Medulla oblongata (tissue), 1 donor: ENCODE measurements around the gene MOB4.
"Not testable (repeated sequence)": the region's sequence is repeated elsewhere in the genome, so short reads cannot be mapped to it uniquely, and the experiment has no call there.

Source experiments
- DNase-seq: peaks from one replicate; pipeline ENCODE4 v3.0.0-alpha.2; 2015; ENCODE audit errors: extremely low spot score

The MOB4 gene

DNA sequence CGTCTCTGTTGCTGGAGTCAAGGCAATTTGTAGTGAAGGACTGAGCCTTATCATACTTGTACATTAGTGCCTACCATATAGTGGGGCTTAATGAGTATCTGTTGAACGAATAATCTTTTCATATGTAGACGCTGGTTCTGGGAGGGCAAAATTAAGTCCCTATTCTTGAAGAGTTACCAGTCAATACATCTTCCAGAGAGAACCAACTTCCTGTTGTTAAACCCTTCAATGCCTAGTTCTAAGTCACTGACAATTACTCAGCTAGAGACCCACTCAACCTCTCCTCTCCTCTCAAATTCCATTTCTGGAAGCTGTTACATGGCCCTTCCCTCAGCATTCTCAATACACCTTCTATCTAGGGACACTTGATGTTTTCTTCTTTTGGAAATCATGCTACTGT is 1.1 kb upstream of the MOB4 start:
- peak; percentile 37 for DNase-seq

DNA sequence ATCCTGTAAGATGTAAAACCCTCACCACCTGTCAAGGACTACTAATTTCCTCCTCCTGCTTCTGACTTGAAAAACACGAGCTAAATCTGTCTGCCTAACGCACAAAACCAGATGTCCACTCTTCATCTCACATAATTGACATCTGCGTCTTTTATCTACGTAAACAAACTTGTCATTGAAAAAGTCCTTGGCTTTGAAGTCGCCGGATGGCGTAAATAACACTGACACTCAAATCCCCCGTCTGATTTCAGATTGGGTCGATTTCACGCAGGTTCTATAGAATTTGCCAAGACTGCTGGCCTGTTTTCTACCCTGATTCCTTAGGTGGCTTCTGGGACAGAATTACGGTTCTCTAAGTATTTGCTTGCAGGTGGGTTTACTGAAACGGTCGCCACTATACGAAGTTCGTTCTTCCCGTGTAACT is 539 bp upstream of the MOB4 start:
- no peak for DNase-seq

DNA sequence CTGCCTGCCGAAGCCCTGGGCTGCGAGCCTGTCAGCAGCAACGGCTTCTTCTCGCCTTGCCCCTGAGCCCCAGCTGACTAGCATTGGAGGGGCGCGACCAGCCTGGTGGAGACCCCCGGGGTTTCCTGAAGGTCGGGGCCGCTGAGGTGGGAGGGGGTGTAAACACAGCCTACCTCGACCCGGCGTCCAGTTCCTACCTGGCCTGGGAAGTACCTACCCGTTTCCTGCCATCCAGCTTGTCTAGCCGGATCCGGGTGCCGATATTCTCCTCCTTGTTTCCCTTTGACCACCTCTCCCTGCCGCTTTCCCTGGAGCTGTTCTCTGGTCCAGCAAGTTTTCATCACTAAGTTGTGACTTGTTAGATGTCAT is 511 bp downstream of the MOB4 start:
- peak; percentile 42 for DNase-seq

DNA sequence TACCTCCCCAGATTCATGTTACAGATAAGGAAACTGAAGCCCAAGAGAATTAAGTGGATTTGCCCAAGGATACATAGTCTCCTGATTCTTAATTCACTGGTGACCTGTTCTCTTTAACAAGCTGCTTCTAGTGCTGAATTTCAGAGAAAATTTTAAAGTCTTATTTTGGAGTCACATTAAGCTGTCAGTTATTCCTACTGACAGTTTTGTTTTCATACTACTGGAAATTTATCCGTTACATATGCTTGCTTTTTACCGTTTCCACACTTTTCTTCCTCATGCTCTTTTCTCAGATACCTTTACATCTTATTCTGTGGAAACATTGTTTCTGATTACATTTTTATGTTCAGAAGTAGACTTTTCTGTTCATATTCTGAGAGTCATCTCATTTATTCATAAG is 1.3 kb downstream of the MOB4 start:
- DNase-seq = no peak

DNA sequence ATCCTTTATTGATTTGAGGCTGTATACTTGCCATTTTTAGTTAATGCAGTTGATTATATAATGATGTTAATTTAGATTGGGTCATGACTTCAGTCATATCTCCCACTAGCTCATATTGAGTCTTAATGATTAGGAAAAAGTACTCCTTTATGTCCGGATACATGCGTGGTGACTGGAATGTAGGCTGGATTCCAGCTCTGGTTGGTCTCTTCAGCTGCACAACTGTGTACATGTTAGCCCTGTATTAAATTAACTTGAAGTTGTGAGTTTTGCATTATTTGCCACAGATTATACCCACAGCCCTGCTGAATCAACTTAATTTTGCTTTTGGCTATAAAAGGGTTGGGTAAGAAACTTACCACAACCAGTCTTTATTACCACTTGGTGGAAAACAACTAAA is 22.5 kb downstream of the MOB4 start:
- no peak for DNase-seq

DNA sequence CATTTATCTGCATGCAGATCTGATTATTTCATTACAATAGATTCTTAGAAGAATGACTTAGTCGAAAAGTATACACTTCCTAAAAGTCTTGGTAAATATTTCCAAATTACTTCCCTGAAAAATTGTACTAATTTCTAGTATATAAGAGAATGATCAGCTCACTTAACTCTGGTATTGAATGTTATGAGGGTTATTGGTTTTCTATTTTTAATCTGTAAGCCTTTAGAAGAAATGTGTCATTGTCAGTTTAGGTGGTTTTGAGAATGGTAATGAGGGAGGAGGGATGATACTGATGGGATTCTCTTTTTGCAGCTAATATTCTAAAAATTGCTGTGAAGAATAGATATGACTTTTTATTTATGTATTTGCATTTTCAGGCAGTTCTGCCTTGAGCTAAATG is 23.9 kb downstream of the MOB4 start:
- no peak for DNase-seq

DNA sequence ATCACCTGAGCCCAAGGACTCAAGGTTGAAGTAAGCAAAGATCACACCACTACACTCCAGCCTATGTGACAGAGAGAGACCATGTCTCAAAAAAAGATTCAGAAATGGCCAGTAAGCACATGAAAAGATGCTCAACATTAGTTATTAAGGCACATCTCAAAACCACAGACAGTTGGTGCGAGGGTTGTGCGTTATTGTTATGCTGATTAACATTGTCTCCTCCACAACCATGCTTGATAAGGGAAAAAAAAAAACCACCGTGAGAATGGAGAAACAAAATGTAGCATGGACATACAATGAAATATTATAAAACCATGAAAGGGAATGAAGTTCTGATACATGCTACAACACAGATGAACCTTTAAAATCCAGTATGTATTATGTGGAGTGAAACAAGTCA is 27.3 kb downstream of the MOB4 start:
- no peak for DNase-seq

DNA sequence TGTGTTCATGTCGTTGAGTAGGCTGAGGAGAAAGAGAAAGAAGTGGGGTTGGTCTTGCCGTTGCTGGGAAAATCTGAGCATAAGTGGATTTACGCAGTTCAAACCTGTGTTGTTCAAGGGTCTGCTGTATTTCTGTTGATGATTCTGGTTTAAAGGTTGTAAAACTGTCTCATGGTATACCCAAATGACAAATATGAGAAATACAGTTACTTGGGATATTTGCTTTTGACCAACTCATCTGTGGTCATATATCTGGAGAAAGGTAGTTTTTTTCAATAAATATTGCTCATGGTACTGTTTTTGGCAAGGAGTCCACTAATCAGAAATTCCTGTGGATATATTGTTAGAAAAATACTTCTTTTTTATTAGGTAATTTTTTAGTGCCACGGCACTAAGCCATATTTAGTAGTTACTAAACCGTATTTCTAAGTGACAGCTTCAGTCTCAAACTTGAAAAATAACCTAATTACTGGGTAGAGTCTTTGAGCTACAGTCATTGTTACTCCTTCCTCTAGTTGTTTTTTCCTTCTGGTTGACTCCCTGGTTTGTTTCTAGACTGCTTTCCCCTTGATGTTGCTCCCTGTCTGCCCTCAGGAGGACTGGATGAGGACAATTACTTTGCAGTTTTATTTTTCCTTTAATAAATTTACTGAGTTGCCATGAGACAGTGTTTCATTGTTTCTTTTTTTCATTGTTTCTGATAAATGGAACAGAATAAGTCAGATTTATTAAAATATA is 31.5 kb downstream of the MOB4 start:
- no peak for DNase-seq

DNA sequence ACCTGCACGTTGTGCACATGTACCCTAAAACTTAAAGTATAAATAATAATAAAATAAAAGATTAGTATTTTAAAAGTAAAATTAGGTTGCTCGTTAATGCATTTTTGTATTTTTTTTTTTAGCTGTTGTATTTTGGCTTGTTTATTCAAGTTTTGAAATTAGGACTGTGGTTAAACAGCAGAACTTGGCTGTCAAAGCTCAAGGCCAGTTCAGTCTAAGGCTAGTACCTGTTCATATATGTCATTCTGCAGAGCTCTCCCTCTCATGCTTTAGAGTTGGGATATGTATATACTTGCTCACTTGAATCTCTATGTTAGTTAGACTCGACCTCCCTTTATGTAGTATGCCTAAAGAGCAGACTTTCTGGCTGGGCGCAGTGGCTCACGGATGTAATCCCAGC is 32.7 kb downstream of the MOB4 start:
- DNase-seq = no peak

DNA sequence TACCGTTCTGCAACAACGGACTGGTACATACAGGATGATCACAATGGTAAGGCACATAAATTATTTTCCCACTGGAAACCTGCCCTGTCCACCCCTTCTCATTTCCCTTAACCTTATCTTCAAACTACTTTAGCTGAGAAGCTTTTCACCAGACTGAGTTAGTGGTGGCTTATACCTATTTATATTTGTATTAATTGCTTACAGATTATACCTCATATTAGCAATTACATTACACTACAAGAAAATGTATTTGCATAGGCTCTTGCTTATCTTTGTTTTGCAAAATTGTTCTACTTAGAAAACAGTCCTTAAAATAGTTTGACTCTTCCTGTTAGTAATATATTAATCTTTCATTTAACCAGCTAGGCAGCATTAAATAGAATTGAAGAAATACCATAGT is 35.4 kb downstream of the MOB4 start:
- not testable (repeated sequence) for DNase-seq

DNA sequence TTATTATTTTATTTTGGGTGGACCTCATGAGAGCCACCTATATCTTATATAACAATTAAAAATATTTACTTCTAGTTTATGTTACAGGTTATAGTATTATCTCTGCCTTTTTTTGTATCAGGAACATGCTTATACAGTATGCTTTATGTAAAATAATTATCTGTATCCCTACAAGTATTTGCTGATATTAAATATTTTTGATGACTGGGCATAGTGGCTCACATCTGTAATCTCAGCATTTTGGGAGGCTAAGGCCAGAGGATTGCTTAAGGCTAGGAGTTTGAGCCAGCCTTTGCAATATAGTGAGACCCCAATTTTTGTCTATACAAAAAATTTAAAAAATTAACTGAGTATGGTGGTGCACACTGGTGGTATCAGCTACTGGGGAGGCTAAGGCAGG is 39.6 kb downstream of the MOB4 start:
- no peak for DNase-seq

DNA sequence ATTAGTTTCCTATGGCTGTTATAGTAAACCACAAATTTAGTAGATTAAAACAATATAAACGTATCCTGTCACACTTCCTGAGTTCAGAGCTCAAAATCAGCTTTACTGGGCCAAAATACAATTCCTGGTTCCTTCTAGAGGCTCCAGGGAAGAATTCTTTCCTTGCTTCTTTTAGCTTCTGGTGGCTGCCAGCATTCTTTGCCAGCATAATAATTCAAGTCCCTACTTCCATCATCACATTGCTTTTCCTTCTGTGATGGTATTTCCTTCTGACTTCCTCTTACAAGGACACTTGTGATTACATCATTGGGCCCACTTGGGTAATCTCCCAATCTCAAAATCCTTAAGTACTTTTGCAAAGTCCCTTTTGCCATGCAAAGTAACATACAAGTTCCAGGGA is 40.6 kb downstream of the MOB4 start:
- DNase-seq = peak; percentile 49

DNA sequence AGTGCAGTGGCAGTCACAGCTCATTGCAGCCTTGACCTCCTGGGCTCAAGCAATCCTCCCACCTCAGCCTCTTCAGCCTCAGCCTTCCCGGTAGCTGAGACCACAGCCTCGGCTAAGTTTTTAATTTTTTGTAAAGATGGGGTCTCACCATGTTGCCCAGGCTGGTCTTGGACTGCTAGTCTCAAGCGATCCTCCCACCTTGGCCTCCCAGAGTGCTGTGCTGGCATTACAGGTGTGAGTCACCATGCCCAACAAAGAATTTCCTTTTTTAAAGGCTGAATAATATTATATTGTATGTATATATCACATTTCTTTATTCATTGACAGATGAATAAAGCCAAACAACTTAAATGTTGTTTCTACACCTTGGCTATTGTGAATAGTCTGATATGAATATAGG is 42.5 kb downstream of the MOB4 start:
- no peak for DNase-seq

DNA sequence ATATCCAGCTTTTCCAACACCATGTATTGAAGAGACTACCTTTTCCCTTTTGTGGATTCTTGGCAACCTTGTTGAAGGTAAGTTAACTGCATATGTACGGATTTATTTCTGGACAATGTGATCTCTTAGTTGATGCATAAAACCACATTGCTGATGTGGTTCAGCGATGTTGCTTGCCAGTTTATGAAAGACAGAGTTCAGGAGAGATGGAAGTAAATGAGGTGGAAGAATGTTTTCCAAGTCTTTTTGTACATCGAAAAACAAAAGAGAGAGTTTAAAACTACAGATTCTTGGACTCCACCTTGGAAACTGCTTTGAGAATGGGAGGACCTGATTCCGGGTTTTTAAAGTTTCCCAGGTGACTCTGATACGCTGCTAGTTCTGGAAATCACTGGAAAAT is 43.8 kb downstream of the MOB4 start:
- DNase-seq = peak; percentile 50

DNA sequence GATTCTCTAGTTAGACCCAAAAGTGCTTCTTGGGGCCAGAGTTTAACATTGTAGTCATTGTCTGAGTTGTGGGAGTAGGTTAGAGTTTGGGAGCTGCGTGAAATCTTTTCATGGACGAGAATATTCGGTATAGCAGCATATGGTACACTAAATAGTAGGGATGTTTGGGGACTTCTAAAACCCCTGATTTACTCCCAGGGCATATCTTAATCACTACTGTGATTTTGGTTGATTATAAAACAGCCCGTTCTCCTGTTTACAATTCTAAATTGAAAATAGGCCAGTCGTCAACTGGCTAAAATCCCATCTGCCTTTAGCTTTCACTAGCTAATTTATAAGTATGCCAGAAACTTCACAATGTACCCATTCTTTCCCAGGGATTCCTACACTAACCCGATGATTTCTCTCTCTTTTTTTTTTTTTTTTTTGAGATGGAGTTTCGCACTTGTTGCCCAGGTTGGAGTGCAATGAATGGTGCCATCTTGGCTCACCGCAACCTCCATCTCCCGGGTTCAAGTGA is 44.3 kb downstream of the MOB4 start:
- DNase-seq = peak; percentile 69

DNA sequence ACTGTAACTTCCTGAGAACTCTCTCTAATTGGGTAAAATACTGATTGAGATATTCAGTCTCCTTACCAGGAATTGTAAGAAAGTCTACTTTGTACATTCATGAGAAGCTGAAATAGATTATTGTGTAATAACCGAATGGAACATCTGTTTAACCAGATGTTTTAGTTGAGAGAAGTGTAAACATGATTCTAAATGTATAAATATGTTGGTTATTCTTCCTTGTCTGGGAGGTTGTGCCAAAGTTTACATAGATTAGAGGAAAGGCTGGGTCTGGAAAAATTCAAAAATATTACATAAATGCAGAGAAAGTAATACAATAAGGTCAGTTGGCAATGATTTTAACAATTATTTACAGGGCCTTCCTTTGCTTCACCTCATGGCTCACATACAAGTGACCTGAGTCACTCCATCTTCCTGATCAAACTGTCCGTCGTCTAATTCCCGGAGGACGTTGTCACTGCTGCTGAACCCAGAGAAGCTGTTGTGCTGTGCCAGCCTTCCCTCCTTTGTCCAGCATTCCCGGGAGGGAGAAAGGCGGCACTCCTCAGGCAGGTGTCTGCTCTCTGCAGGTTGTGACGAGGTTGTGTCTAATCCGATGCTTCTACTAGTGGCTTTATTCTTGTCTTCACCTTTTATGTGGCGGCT is 55.9 kb downstream of the MOB4 start:
- no peak for DNase-seq

DNA sequence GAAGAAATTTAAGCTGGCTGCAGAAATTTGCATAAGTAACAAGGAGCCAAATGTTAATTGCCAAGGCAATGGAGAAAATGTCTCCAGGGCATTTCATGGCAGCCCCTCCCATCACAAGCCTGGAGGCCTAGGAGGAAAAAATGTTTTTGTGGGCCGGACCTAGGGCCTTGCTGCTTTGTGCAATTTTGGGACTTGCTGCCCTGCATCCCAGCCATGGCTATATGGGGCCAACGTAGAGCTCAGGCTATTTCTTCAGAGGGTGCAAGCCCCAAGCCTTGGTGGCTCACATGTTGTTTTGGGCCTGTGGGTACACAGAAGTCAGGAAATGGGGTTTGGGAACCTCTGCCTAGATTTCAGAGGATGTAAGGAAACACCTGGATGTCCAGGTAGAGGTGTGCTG is 57.7 kb downstream of the MOB4 start:
- DNase-seq = no peak

DNA sequence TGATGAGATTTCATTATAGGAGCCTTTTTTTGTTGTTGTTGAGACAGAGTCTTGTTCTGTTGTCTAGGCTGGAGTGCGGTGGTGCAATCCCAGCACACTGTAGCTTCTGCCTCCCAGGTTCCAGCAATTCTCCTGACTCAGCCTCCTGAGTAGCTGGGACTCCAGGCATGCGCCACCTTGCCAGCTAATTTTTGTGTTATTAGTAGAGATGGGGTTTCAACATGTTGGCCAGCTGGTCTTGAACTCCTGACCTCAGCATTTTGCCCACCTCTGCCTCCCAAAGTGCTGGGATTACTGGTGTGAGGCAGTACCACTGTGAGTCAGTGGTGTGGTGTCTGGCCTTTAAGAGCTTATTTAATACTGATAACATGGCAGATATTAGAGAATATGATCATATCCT is 60.1 kb downstream of the MOB4 start:
- no peak for DNase-seq

DNA sequence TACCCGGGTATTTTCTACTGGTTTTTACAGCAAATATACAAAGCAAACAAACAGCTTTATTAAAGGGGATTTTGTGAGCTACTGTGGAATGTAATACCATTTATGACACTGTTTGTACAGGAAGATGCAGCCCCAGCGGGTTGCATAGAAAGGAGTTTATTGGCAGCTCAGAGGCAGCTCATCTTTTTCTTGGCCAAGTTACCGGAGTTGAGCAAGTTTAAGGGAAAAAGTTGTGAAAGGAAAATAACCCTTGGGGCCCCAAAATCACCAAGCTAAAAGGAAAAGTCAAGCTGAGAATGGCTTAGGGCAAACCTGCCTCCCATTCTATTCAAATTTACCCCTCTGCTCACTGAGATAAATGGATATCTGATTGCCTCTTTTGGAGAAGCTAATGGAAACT is 60.8 kb downstream of the MOB4 start:
- peak; percentile 48 for DNase-seq

DNA sequence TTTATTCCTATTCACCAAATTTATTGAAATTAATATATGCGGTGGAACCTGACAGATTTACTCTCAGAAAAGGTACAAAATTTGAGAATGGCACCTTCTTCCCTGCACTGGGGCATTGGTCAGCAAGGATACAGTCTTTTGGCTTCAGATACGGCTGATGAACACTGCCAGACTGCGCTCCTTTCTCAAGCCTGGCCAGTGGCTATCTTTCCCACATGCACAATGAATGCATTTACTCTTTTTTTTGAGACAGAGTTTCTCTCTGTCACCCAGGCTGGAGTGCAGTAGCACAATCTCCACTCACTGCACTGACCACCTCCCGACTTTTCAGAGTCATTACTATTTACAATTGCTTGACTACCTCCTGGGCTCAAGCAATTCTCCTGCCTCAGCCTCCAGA is 61.6 kb downstream of the MOB4 start:
- DNase-seq = peak; percentile 66

DNA sequence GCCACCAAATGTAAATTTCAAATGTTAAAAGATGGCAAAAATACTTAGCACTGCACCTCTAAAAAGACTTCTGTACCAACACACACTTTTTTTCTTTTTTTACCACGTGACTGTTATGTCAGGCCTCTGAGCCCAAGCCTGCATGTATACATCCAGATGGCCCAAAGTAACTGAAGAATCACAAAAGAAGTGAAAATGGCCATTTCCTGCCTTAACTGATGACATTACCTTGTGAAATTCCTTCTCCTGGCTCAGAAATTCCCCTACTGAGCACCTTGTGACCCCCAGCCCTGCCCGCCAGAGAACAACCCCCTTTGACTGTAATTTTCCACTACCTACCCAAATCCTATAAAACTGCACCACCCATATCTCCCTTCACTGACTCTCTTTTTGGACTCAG is 62.4 kb downstream of the MOB4 start:
- not testable (repeated sequence) for DNase-seq

DNA sequence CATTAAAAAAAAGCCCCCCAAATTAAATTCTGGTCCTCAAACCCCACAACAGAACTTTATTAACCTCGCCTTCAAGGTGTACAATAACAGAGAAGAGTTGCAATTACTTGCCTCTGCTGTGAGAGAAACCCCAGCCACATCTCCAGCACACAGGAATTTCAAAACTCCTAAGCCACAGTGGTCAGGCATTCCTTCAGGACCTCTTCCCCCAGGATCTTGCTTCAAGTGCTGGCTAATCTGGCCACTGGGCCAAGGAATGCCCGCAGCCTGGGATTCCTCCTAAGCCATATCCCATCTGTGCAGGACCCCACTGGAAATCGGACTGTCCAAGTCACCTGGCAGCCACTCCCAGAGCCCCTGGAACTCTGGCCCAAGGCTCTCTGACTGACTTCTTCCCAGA is 64.3 kb downstream of the MOB4 start:
- not testable (repeated sequence) for DNase-seq

DNA sequence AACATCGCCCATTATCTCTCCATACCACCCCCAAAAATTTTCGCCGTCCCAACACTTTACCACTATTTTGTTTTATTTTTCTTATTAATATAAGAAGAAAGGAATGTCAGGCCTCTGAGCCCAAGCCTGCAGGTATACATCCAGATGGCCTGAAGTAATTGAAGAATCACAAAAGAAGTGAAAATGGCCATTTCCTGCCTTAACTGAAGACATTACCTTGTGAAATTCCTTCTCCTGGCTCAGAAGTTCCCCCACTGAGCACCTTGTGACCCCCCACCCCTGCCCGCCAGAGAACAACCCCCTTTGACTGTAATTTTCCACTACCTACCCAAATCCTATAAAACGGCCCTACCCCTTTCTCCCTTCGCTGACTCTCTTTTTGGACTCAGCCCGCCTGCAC is 71.4 kb downstream of the MOB4 start:
- DNase-seq = not testable (repeated sequence)
